NCI-H1092 treated with DMSO at 0.1 percent for 48 hours (cell line): ENCODE data around the gene TRMT44.
"Not testable (repeated sequence)": the region's sequence is repeated elsewhere in the genome, so short reads cannot be mapped to it uniquely, and the experiment has no call there.

Source experiments
- DNase-seq: peaks from one replicate; lab custom pipeline; 2025; lab: John Stamatoyannopoulos, UW

Gene TRMT44

DNA sequence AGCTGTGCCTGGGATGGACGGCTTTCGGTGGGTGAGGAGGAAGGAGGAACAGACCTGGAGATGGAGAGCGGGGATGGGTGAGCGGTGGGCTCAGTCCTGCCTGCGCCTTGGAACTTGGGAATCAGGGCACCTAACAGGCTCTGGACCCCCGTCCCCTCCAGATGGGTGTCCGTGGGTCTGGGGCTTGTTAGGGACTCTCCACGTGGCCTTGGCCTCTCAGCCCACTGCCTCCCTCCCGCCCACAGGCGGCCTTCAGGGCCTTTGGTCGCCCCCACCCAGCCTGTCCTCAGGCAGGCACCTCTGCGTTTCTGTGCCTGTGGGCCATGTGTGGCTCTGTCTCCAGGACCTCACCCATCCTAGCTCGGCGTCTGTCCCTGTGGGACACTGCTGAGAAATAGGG is 29.0 kb downstream of the TRMT44 start:
- no peak for DNase-seq

- no peak for DNase-seq
Measured at GRCh38 chr4:8470451-8471024, 30.0 kb downstream of the TRMT44 start.

- no peak for DNase-seq
Measured at GRCh38 chr4:8471211-8471875, 30.8 kb downstream of the TRMT44 start.

GRCh38 chr4:8472158-8472688 is 31.6 kb downstream of the TRMT44 start:
- no peak for DNase-seq

DNA sequence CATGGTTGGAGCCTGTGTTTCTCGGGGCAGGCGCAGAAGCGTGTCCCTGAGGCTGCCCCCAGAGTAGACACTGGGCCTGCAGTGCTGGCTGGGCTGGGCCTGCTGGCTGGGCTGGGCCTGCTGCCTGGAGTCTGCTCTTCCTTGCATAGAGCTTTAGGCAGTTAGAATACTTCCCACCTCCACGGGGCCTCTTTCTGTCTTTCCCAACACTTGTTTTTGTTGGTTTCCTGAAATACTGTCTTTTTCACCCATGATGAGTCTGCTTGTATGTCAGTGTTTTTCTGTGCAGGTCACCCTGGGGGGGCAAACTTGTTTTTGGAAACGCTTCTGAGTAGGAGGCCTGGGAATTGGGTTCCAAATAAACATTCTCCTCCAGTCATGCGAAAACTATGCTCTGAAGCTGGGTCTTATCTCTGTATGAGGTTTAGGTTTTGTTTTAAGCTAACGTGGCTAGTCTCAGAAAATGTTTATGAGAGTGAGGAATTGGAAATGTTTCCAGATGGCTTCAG is 32.2 kb downstream of the TRMT44 start:
- no peak for DNase-seq

GRCh38 chr4:8473198-8473919 is 32.8 kb downstream of the TRMT44 start:
- DNase-seq = no peak

DNA sequence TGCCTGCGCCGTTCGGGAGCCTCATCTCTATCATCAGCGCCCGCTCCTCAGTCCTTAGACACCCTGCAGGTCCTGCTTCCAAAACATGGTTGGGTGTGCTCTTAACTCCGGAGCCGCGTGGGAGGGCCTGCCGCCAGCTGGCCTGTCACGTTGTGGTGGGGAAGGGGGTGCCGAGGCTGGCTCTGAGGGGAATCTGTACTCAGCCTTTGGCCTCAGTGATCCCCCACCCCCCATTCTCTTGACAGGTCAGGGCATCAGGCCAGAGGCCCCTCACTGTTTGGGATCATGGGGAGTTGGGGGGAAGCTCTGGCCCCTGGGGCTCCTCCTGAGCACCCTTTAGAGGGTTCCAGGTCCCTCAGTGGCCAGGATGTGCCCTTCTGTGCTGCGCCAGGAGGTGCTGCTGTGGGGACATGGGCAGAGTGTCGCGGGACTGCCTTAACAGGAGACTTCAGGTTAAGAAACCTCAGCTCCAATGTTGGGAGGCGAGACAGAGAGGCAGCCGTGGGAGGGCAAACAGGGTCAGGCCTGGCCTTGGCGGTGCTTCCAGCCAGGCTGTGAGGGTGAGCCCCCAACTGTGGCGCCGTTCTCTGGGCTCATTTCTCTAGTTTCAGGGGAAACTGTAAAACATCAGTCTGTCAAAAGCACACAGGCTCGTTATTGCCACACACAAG is 33.5 kb downstream of the TRMT44 start:
- DNase-seq = no peak

DNA sequence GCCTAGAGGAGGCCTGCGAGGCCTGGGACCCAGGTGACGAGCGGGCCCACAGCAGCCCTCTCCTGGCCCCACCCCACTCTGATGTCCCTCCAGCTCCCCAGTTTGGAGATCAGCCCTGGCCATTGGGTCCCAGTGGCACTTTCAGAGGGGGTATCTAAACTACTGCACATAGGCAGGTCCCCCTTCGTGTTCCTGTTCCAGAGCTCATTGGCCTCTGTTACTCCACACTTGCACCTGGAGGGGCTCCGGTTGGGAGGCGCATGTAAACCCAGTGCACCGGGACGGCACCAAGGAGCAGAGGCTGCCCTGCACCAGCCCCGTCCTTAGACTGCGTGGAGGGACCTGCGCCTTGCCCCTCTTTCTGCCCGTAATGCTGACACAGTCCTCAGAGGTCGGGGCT is 34.3 kb downstream of the TRMT44 start:
- no peak for DNase-seq

- no peak for DNase-seq
Measured at GRCh38 chr4:8475751-8476575, 35.4 kb downstream of the TRMT44 start.

DNA sequence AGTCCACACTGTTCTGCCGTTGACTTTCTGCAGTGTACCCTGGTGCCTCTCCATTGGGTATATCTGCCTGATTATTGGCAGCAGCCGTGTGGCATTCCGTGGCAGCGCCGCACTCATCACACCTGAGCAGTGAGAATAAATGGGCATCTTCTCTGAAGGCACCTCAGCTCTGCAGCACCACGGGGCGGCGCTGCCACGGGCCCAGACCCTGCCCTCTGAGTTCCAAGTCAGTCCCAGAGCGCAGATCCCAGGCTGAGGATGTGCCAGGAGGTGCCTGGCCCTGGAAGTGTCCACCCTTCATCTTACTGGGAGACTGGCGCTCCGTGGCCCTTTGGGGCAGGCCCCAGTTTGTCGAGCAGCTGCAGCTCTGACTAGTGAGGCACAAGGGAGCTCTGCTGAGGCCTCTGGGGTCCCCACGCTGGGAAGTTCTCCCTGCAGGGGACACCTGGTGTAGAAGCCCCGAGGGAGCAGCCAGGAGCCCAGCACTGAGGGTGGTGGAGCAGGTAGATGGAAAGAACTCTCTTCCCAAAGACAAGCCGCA is 36.6 kb downstream of the TRMT44 start:
- DNase-seq = no peak

DNA sequence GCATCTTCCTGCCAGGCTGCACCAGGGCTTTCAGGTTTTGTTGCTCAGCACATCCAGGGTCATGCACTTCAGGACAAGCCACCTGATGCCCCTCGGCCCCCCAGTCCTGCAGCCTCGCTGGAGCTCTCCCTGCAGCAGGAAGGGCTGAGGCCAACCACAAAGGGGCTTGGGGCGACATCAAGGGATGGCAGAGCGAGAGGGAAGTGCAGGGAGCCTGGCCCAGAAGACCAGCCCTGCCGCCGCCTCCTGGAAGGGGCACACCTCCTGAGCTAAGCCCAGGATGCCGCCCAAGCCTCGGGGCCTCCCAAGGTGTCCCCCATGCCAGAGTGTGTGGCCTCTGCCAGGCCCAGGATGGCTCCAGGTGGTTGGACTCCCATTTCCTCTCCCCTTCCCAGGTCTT is 37.1 kb downstream of the TRMT44 start:
- DNase-seq = no peak

DNA sequence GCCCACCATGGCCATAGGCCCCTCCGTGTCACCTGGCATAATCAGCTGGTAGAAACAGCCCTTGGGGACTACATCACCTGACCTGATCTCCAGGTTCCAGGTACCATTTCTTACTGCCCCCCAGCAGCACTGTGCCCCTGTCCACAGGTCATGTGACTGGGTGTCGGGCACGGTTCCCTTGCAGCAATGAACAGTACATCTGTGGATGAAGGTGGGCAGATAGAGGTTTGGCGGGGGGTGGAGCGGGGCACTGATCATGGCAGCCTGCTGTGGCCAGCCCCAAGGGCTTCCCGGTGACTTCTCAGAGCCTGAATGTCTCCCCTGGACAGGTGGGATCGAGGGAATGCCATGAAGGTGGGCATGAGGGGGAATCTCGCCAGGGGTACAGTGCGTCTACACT is 37.8 kb downstream of the TRMT44 start:
- DNase-seq = no peak

GRCh38 chr4:8478801-8479744 is 38.5 kb downstream of the TRMT44 start:
- no peak for DNase-seq

DNA sequence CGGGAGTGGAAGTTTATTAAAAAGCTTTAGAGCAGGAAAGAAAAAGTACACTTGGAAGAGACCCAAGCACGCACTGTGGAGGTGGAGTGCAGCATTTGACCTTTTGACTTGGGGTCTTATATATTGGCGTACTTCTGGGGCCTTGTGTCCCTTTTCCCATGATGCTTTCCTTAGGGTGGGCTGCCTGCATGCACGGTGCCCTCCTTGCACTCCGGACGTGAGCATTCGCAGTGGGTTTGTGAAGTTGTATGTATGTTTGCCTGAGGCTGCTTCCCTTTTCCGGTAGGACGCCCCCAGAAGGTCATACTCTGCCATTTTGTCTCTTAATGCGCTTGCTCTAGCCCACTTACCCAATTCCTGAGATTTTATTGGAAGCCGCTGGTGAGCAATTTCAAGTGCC is 39.6 kb downstream of the TRMT44 start:
- DNase-seq = no peak

- not testable (repeated sequence) for DNase-seq
Measured at GRCh38 chr4:8486643-8487042, 46.1 kb downstream of the TRMT44 start.

GRCh38 chr4:8488791-8489369 is 48.3 kb downstream of the TRMT44 start:
- no peak for DNase-seq

- DNase-seq = not testable (repeated sequence)
Measured at GRCh38 chr4:8491478-8491877, 50.9 kb downstream of the TRMT44 start.

- DNase-seq = no peak
Measured at GRCh38 chr4:8492174-8492573, 51.6 kb downstream of the TRMT44 start.

GRCh38 chr4:8493484-8493883 is 52.9 kb downstream of the TRMT44 start:
- DNase-seq = no peak

DNA sequence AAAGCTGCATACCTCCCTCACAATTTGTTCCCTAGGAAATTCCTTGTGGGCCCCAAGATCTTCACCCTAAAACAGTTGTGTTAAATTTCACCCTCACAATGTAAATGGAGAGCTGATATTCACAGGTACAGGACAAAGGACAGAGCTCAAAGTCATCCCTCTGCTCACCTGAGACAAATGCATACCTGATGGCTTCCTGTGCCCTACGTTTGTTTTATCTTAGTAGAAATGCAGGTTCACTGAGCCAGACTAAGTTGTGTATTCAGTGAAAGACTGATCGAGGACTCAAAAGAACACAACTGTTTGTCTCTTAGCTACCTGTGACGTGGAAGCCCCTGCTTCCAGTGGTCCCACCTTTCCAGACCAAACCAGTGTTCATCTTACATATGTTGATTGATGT is 53.6 kb downstream of the TRMT44 start:
- DNase-seq = no peak
